HS-5 (cell line): ENCODE measurements around the gene OMP.

ENCODE experiments used
- DNase-seq: peaks from one replicate; pipeline ENCODE4 v3.0.0-alpha.2; 2012; ENCODE audit warnings: low read depth

The OMP gene

DNA sequence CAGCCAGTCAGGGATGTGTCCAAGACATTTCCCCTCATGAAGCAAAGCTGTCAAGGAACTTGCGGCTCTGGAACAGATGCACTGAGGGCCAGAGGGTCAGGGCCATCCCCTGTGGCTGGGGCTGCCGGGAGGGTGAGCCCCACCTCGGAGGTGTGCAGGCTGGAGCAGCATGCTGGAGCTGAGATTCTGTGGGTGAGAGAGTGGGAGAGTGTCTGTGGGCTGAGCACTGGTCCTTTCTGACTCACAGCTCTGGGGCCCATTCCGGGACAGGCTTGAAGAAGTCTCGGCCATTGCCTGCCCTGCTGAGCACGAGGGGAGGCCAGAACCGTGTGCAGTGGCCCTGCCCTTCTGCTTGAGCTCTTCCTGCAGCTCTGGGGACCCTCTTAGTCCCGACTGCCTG lies 2.1 kb downstream of the OMP start:
- no peak for DNase-seq

DNA sequence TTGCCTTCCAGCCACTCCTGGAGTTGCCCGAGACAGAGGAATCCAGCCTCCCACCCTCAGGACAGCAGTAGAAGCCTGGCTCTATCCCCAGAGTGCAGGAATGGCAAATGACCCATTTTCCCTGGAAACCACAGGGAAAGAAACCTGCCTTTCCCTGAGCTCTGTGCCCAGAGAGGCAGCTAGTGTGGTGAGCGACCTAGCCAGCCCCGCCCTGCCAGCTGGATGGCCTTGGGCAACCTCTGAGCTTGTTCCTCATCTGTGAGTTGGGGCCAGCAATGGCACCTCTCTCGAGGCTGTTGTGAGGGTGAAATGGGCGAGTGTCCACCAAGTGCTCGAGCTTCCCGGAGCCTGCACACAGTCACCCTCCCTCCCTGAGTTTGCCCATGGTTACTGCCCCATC lies 3.7 kb downstream of the OMP start:
- DNase-seq, result no peak

DNA sequence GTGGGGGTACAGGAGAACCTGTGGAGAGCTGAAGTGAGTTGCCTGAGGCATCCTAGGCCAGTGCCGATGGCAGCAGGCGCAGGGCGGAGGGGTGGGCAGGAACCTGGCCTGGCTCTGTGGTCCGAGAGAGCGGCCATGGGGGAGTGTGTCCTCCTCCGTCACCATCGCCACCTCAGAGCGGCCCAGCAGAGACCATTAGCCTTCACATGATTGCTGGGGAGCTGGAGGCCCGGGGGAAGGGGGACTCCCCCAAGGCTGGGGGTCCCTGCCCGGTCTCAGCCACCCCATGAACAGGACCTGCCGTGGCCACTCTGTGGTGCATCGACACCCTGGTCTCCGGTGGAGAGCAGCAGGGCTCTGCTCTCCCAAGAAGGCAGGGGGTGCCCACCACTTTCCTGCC lies 4.1 kb downstream of the OMP start:
- no peak for DNase-seq

DNA sequence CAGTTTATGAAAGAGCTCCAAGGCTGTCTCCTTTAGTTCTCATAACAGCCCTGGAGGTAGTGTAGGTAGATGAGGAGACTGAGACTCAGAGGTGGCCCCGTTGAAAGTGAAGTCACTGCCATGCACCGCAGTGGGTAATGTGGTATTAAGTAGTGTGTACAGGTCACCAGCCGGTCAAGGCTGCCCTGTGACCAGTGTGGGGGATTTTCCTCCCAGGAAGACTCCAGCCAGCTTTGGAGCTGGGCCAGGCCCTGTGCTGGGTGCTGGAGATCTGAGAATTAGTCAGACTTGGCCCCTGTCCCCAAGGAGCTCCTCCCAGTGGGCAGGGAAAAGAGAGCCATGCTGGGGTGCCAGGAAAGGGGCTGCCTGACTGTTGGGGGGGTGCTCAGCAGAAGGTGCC lies 5.3 kb downstream of the OMP start:
- DNase-seq, result peak; percentile 67

DNA sequence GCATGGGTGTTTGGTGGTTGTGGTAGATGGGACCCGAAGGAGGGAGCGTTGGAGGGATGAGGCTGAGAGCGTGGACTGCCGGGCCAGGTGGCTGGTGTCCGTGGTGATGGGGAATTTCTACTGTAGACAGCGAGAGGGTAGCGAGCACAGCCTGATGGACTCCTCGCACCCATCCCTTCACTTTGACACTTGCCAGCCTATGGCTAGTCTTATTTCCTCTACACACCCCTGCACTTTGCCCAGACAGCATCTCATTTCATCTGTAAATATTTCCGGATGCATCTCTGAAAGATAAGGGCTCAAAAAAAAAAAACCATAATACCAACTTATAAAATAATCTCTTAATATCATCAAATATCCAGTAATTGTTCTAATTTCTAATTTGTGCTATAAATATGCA lies 5.8 kb downstream of the OMP start:
- no peak for DNase-seq

DNA sequence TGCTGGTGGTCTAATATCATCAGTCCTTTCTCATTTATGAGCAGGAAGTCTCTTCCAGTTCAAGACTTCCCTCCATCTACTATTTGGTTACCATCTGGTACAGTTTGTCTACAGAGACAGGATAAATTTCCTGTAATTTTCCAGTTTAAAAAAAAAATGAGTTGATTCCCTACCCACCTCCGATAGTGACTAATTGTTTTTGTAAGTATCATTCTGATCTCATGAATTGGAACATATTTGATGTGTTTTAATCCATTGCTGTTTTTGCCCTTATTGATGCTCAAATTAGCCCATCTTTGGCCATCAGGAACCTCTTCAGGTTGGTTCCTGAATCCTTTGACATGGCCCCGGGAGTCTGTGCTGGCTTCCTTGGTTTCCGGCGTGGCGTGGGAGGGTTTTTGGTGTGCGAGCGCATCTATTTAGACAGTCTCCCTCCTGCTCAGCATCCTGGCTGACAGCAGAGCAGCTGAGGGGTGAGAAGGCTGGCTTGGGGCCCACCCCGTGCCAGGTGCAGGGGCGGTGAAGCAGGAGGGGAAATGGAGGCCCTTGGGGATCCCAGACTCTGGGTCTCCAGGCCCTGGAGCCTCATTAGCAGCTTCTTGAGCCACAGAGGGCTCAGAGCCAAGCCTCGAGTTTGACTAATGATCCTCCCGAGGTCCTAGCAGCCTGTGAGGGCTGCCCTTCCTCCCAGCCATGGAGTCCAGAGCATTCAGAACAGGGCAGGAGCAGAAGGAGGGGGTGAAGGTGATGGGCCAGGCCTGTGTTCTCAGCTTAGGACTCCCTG lies 6.8 kb downstream of the OMP start:
- no peak for DNase-seq

DNA sequence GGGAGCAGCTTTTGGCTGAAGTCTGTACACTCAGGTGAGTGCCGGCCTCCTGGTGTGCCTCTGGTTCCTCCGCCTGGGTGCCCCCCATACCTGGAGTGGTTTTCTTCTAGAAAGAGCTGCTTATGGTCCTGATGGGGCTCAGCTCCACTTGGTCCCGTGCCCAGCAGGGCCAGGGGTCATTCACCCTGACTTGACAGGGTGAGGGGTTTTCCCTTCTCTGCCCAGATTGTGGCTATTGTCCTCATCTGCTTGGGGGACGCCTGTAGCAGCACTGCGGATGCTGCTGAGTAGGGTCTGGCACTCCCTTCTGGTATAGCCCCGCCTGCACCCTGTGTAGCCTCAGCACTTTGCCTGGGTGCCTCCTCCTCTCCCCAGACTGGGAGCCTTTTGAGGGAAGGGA lies 8.2 kb downstream of the OMP start:
- no peak for DNase-seq

DNA sequence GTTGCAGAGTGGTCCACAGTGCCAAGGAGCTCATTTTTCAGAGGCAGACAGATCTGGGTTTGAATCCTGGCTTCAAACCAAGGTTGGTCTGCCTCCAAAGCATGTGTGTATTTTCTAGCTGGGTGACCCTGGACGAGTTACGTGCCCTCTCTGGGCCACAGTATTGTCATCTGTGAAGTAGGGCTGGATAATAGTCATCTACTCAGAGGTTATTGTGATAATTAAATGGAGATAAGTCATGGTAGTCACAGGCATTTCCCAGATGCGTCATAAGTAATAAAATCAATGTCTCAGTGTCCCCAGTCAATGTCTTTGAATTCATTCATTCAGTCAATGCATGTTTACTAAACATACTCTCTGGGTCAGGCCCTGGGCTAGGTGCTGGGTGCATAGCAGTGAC lies 8.6 kb downstream of the OMP start:
- no peak for DNase-seq

DNA sequence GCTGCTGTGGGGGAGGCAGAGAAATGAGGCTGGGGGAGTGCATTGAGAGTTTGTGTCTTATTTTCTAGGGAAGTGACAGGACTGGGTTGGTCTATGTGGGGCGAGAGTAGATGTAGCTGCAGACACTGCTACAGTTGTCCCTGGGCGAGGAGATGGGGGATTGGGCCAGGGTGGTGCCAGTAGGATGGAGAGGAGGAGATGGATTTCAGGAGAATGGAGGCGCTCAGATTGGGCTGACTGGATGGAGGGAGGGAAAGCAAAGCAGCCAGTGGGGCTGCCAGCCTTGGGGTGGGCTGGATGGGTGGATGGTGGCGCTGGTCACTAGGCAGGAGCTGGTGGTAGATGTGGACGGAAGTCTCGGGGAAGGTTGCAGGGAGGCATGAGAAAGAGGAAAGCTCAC lies 9.3 kb downstream of the OMP start:
- no peak for DNase-seq

DNA sequence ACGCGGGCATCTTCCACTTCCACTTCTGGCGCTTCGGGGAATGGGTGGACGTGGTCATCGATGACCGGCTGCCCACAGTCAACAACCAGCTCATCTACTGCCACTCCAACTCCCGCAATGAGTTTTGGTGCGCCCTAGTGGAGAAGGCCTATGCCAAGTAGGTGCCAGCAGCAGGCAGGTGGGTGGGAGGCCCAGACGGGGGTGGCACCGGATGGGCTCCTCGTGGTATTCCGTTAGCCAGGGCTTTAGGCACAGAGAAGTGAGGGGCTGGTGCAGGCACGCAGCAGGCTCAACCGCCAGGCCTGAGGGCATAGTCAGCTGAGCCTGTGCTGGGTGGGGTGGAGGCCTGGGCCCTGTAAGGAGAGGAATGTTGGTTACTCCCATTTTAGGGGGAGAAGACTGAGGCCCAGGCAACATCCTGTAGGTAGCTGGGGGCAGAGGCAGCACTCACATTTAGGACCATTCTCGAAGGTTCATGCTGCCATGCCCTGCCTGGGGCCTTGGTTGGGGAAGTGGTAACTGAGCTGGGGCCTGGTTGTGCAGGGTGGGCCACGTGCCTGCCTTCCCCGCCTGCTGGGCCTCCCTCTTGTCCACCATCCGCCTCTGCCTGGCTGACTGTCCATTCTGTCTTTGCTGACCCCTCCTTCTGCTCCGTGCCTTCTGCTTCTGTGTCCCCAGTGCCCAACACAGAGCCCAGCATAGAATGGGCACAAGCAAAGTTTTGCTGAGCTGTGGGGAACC lies 10.2 kb downstream of the OMP start:
- DNase-seq, result no peak

DNA sequence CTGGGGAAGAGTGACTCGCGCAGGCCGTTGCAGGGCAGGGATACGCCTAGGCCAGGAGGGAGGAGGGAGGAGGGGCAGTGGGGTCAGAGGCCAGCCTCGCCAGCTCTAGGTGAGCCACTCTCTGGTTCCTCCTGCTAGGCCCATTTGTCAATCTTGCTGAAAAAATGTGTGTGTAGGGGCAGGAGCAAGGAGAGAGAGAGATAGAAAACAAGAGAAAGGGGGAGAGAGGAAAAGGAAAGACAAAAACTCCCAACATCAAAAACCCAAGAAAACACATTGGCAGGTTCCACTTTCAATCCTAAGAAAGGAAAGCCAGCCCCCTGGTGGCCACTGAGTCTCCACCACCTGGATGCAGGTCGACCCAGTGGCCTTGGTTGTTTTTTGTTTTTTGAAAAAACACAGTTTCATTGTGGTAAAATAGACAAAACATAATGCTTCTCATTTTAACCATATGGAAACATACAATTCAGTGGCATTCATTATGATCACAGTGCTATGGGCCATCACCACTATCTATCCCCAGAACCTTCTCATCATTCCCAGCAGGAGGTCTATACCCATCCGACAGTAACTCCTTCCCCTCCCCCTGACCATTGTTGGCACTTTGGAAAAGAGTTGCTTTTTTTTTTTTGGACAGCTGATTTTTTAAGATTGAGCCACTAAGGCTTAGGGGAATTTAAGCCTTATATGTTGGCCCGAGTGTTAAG lies 10.9 kb downstream of the OMP start:
- DNase-seq, result no peak

DNA sequence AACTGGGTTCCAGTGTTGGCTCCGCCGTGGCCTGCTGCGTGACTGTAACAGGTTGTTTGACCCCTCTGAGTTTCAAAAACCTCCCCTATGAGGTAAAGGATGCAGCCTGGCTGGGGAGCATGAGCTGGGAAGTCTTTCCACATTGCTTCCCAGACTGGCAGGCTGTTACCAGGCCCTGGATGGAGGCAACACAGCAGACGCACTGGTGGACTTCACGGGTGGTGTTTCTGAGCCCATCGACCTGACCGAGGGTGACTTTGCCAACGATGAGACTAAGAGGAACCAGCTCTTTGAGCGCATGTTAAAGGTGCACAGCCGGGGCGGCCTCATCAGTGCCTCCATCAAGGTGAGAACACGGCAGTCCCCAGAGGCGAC lies 11.4 kb downstream of the OMP start:
- DNase-seq, result no peak

DNA sequence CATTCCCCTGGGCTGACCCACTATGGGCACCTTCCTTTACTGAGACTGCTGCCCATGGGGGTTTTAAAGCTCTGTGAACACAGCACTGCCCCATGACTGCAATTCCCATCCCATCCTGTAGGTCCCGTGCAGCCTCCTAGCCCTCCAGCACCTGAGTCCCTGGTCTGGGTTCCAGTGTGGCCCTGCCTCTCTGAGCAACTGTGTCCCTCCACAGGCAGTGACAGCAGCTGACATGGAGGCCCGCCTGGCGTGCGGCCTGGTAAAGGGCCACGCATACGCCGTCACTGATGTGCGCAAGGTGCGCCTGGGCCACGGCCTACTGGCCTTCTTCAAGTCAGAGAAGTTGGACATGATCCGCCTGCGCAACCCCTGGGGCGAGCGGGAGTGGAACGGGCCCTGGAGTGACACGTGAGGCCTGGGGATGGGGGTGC lies 12.6 kb downstream of the OMP start:
- no peak for DNase-seq

DNA sequence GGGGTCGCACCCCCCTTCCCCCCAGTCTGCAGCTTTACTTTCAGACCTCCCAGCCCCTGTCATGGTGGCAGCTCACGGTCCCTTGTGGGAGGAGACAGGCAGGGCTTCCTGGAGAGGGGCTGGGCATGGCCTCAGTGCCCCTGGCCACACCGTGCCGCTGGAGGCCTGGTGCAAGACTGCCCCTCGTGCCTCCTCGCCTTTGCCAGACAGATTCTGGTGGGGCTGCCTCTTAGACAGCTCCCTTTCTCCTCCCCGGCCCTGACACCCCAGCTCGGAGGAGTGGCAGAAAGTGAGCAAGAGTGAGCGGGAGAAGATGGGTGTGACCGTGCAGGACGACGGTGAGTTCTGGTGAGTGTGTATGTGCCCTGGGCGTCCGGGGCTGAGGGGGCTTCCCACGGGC lies 13.3 kb downstream of the OMP start:
- no peak for DNase-seq

DNA sequence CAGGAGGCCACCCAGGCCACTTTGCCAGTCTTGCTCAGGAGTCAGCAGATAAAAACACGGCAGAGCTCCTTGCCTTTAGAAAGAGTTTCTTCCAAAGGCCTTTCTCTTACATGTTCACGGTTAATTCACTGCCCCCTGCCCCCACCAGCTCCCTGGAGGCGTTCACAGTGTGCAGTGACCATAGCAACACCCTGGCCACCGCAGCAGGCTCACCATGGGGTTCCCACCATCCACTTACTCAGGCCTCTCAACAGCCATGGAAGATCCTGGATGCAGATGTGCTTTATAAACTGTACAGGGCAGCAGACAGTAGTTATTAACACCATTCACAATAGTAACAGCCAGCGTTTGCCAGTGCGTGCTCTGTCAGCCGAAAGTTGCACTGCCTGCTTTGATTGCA lies 14.9 kb downstream of the OMP start:
- DNase-seq, result no peak

DNA sequence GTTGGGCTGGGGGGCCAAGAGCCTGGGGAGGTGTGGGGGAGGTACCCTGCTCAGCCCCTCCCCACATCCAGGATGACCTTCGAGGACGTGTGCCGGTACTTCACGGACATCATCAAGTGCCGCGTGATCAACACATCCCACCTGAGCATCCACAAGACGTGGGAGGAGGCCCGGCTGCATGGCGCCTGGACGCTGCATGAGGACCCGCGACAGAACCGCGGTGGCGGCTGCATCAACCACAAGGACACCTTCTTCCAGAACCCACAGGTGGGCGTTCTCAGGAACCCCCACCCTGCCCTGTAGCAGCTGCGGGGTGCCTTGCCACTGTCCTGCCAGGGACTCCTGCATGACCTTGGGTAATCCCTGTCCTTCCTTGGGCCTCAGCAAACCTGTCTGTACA lies 15.4 kb downstream of the OMP start:
- DNase-seq, result no peak

DNA sequence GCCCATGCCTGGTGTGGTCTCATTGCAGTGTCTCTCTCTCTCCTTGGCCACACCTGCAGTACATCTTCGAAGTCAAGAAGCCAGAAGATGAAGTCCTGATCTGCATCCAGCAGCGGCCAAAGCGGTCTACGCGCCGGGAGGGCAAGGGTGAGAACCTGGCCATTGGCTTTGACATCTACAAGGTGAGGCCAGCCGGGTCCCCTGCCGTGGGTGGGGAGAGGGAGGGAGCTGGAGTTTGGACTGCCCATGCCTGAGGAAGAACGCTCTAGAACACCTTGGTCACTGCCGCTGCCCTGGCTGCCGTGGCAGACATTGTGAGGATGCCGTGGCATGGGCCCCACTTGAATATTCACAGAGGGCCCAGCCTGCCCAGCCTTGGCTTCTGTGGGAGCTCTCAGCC lies 16.3 kb downstream of the OMP start:
- no peak for DNase-seq

DNA sequence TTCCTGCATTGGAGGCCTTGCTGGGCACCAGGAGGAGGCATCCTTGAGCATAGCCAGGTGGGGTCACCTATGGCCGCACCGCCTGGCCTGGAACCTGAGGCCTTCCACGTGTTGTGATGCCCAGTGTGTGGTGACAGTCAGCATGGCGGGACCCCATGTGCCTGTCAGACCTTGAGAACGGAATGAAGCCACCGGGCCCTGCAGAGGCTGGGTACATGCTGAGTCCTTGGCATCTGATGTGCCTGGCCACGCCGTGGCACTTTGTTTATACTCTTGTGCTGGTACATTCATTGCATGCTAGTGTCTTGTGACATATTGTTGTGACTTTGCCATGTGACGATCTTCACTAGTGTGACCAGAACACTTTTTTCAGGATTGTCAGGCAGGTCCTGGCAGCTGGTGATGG lies 16.9 kb downstream of the OMP start:
- DNase-seq, result no peak

DNA sequence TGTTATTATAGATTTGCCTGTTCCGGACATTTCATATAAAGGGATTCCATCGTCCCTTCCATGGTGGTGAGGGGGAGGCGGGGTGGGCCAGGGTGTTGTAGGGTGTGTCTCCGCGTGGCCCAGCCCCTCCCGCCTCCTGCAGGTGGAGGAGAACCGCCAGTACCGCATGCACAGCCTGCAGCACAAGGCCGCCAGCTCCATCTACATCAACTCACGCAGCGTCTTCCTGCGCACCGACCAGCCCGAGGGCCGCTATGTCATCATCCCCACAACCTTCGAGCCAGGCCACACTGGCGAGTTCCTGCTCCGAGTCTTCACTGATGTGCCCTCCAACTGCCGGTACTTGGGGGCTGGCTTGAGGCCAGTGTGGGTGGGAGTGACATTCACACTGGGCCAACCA lies 17.9 kb downstream of the OMP start:
- DNase-seq, result no peak

DNA sequence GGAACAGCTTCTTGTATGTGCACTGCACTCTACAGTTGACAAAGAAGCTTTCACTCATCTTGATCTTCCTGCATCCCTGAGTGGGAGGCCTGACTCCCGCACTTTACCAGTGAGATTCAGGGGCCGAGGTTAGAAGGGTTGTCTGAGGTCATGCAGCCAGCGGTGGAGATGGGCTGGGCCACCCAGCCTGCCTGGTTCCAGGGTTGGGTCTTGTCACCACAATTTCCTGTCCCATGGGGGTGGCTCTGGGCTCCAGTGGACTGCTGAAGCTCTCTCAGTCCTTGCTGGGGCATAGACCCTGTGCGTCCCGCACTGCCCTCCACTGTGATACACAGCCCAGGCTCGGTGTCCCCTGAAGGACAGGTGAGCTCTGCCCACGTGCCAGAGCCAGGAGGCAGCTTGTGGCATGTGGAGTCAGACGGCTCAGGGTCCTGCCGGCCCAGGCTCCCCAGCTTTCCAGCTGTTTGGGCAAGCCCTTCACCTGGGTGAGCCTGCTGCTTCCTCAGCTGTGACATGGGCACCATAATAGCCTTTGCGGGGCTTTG lies 18.5 kb downstream of the OMP start:
- no peak for DNase-seq

DNA sequence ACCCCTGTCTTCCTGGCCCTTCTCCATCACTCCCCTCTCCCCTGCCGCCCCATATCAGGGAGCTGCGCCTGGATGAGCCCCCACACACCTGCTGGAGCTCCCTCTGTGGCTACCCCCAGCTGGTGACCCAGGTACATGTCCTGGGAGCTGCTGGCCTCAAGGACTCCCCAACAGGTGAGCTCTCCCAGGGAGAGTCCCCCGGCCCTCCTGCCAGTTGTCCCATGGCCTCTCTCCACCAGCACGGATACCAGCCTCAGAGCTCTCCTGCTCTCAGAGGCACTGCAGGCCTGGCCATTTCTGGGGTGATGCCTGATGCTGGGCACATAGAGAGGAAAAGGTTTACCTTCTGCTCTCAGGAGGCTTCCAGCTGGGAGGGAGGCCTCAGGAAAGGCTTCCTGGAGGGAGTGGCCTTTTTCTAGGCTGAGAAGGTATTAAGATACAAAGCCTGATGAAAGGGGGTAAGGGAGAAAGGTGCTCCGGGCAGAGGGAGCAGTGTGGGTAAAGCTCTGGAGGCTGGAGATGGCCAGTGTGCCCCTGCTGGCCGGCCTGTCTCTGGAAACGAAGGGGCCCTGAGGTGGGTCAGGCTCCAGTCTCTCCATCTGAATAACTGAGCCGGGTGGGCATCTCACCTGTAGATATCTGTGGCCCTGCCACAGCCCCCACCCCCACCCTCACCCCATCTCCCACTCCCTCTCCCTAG lies 19.4 kb downstream of the OMP start:
- no peak for DNase-seq

DNA sequence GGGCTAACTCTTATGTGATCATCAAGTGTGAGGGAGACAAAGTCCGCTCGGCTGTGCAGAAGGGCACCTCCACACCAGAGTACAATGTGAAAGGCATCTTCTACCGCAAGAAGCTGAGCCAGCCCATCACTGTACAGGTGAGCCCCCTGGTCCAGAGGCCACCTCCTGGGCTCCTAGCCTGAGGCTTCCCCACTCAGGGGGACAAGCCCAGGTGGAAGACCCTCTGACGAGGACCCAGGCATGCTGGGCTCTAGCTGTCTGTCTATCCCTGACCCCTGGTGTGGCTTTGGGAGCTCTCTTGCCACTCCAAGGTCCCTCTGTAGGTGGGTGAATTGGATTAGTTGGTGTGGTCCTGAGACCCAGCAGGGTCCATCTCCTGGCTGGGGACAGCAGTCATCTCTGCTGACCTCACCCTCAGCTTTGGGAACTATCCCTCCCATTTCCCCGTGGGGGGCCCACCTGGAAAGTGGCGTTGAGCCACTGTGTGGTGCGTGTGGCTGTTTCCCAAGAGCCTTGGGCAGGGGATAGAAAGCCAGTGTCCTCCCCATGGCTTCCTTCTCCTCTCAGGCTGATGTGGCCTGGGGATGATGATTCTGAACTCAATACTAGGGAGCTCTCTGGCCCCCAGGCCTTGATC lies 20.1 kb downstream of the OMP start:
- DNase-seq, result no peak
